ENCODE measurements around the gene CC2D2A.

Gene CC2D2A

GRCh38 chr4:15521442-15522039 lies 51.9 kb downstream of the CC2D2A start:
- no peak for DNase-seq

DNA sequence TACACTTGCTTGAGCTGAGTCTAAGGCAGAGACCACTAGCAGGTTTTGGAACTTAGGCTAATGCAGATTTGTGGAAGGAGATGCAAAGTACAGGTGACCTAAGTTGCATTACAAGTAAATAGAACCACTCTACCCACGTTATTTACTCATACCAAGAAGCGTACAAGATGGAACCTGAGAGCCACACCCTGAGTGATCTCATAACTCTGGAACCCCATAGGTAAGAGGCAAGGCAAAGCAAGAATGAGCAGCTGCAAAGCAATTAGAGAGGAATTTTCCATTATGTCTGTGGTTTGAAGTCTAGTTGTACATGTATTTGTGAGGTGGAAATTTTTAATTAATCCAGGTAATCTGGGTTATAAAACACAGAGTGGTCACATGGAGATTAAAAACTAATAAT lies 55.4 kb downstream of the CC2D2A start:
- no peak for DNase-seq

GRCh38 chr4:15526924-15527592 lies 57.4 kb downstream of the CC2D2A start:
- DNase-seq = no peak

- DNase-seq = no peak
Measured at GRCh38 chr4:15531792-15532191, 62.1 kb downstream of the CC2D2A start.

DNA sequence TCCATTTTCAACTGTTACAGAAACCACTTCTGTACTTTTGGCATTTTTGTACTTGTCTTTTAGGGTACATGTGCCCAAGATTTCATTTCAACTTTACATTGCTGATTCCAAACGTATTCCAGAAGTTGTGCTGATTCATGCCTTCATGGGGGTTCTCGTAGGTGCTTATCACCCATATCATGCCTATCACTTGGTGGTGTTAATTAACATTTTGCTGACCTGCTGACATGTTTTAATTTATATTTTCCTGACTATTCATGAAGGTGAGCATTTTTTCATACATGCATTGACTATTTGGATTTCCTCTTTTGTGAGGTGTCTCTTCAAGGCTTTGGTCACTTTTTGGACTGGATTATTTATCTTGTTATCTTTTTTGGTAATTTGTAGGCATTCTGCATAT lies 64.1 kb downstream of the CC2D2A start:
- no peak for DNase-seq

DNA sequence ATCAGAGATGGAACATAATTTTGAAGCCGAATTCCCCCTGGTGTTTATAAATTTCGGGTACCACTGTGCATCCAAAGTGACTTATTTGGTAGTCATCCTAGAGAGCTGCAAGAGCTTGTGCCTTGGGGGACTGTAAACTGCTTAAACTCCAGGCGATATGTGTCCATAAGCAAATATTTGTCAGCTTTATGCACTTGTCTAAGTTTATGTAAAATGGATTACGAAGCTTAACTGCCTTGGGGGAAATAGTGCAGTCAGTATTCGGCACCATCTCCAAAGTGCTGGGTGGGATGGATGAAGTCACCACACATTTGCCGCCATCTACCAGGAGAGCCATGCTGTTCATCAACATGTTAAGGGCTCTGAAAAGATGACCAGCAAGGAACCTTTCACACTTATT lies 65.9 kb downstream of the CC2D2A start:
- no peak for DNase-seq

- no peak for DNase-seq
Measured at GRCh38 chr4:15536552-15537499, 67.1 kb downstream of the CC2D2A start.

- DNase-seq = no peak
Measured at GRCh38 chr4:15541941-15542340, 72.3 kb downstream of the CC2D2A start.

DNA sequence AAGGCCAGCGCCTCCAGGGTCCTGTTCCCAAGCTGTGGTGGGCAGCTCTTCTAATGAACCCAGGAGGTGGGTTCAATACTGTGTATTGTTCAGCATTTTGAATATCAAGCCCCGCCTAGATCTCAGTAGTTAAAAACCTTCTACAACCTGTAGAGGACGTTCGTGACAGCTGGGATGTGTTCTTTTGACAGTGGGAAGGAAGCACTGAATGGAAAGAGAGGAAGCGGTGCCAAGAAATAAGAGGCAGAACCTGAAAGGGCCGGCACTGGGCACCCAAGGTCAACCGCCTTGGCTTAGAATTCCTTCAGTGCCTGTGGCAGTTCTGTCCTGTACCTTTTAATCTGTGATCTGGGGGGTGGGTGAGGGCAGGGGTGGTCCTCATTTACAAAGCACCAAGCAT lies 73.1 kb downstream of the CC2D2A start:
- DNase-seq = no peak

- no peak for DNase-seq
Measured at GRCh38 chr4:15543537-15544247, 74.0 kb downstream of the CC2D2A start.

GRCh38 chr4:15544248-15544729 lies 74.6 kb downstream of the CC2D2A start:
- DNase-seq = no peak

GRCh38 chr4:15545371-15545770 lies 75.7 kb downstream of the CC2D2A start:
- no peak for DNase-seq

DNA sequence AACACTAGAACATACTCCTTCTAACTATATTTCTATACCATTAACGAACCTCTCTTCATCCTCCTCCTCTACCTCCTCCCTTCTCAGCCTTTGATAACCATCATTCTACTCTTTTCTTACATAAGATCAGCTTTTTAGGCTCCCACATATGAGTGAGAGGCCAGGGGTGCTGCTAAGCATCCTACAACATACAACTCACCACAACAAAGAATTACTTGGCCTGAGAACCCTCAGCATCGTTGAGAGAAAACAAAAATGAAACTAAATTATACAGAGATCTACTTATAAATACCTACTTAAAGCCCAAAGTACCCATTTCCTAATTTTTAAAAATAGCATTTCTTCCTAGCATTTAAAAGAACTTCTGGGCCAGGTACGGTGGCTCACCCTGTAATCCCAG lies 77.7 kb downstream of the CC2D2A start:
- no peak for DNase-seq

- DNase-seq = no peak
Measured at GRCh38 chr4:15550491-15550890, 80.8 kb downstream of the CC2D2A start.

GRCh38 chr4:15551740-15552446 lies 82.2 kb downstream of the CC2D2A start:
- DNase-seq = no peak

- DNase-seq = no peak
Measured at GRCh38 chr4:15552557-15553362, 83.1 kb downstream of the CC2D2A start.

DNA sequence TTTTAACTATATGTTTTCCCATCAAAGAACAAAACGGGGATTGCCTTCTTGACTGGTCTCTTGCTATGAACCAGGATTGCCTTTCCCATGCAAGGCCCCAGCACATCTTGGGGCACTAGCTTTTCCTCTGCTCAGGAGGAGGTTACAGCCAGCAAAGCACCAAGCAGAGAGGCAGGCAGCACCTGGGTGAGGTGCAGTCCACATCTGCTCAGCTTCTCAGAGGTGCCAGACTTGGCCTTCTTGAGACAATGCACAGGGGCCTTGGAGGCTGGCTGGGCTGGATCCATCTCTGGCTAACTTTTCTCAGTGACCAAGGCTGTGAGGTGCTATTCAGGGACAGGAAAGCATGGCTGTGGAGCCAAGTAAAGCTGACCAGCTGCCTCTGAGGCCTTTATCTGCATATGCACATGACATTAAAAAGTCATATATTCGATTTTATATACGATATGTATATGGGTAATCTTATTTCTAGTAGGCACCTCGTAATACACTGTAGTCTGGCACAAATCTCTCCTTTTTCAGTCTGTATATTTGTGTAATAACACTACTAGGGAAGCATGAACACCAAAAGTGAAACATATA lies 86.9 kb downstream of the CC2D2A start:
- DNase-seq = no peak

GRCh38 chr4:15557786-15558550 lies 88.3 kb downstream of the CC2D2A start:
- DNase-seq = no peak

DNA sequence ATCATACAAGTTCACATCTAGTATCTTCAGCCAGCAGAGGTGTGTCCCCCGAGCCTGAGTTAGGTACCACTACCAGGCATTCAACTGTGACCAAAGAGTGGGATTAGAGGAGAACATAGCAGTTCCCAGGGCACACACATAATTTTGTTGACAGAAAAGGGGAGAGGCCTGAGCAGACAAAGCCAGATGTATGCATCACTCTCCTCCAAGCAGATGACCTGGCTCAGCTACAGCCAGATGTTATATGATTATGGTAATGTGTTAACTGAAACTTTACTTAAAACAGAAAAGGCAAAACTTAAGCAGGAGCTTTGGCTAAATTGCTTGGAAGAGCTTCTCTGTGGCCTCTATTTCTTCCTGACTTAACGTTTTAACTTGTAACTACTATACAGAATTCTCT lies 88.9 kb downstream of the CC2D2A start:
- DNase-seq = no peak

GRCh38 chr4:15562114-15562513 lies 92.4 kb downstream of the CC2D2A start:
- no peak for DNase-seq

All from cerebellar nuclear complex (tissue), 1 donor.